Right lobe of liver (tissue), 4 donors: ENCODE results near the gene DOCK3.

Experiments
- POLR2A ChIP-seq: fragments of 450-650 bp; IDR thresholded peaks from one replicate; pipeline ENCODE4 v1.6.1; 2017; ENCODE audit warnings: antibody characterized with exemption, mild to moderate bottlenecking
- TF ChIP-seq, protein P1 (sequence below), 4 donors: fragments of 200-600 bp in 3 of 4; fragments of 450-650 bp in 1 of 4; IDR thresholded peaks; one replicate each; pipeline versions ENCODE4 v1.5.1 to v1.8.0; 2016 to 2022; ENCODE audit warnings: antibody characterized with exemption in 4 of 4, mild to moderate bottlenecking in 2 of 4
- donor health status: DM: no; HTN: no; CAD: no.
- donor health status: DM: no; HTN: no; CAD: no.
- donor health status: DM: no; HTN: yes; CAD: no.

DNA sequence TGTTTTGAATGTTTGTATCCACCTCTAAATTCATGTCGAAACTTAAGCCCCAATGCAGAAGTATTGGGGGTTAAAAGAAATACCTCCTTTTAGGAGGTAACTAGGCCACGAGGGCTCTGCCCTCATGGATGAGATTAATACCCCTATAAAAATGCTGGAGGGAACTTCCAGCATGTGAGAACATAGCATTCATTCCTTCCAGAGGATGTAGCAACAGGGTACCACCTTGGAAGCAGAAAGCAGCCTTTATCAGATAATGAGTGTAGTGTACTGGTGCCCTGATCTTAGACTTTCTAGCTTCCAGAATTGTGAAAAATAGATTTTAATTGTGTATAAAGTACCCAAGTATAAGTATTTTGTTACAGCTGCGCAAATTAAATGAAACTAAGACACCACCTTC lies 356.9 kb downstream of the DOCK3 start:
- TF ChIP-seq POLR2A = no peak
- TF ChIP-seq, protein P1, sequence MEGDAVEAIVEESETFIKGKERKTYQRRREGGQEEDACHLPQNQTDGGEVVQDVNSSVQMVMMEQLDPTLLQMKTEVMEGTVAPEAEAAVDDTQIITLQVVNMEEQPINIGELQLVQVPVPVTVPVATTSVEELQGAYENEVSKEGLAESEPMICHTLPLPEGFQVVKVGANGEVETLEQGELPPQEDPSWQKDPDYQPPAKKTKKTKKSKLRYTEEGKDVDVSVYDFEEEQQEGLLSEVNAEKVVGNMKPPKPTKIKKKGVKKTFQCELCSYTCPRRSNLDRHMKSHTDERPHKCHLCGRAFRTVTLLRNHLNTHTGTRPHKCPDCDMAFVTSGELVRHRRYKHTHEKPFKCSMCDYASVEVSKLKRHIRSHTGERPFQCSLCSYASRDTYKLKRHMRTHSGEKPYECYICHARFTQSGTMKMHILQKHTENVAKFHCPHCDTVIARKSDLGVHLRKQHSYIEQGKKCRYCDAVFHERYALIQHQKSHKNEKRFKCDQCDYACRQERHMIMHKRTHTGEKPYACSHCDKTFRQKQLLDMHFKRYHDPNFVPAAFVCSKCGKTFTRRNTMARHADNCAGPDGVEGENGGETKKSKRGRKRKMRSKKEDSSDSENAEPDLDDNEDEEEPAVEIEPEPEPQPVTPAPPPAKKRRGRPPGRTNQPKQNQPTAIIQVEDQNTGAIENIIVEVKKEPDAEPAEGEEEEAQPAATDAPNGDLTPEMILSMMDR (IDR thresholded peaks at IDR 0.05) = no peak
